ENCODE data around the gene AP1M2.
"Not testable (repeated sequence)": the region's sequence is repeated elsewhere in the genome, so short reads cannot be mapped to it uniquely, and the experiment has no call there.

DNA sequence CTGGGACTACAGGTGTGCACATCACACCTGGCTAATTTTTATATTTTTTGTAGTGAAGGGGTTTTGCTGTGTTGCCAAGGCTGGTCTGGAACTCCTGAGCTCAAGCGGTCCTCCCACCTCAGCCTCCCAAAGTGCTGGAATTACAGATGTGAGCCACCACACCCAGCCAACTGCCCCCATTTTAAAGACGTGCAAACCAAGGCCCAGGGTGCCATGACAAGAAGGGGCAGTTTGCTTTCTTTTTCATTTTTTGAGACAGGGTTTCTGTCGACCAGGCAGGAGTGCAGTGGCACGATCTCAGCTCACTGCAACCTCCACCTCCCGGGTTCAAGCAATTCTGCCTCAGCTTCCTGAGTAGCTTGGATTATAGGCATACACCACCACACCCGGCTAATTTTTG, 13.3 kb downstream of the AP1M2 start:
- TF ChIP-seq, protein P1, sequence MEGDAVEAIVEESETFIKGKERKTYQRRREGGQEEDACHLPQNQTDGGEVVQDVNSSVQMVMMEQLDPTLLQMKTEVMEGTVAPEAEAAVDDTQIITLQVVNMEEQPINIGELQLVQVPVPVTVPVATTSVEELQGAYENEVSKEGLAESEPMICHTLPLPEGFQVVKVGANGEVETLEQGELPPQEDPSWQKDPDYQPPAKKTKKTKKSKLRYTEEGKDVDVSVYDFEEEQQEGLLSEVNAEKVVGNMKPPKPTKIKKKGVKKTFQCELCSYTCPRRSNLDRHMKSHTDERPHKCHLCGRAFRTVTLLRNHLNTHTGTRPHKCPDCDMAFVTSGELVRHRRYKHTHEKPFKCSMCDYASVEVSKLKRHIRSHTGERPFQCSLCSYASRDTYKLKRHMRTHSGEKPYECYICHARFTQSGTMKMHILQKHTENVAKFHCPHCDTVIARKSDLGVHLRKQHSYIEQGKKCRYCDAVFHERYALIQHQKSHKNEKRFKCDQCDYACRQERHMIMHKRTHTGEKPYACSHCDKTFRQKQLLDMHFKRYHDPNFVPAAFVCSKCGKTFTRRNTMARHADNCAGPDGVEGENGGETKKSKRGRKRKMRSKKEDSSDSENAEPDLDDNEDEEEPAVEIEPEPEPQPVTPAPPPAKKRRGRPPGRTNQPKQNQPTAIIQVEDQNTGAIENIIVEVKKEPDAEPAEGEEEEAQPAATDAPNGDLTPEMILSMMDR (conservative IDR thresholded peaks at IDR 0.05; ENCODE audit: low read depth, low read length) = not testable (repeated sequence)
- TF ChIP-seq EZH2 (IDR thresholded peaks at IDR 0.05; ENCODE audit: borderline replicate concordance, low read depth, low read length, poor library complexity, severe bottlenecking) = not testable (repeated sequence)
